ENCODE data around the gene WNT9A.

WNT9A gene

DNA sequence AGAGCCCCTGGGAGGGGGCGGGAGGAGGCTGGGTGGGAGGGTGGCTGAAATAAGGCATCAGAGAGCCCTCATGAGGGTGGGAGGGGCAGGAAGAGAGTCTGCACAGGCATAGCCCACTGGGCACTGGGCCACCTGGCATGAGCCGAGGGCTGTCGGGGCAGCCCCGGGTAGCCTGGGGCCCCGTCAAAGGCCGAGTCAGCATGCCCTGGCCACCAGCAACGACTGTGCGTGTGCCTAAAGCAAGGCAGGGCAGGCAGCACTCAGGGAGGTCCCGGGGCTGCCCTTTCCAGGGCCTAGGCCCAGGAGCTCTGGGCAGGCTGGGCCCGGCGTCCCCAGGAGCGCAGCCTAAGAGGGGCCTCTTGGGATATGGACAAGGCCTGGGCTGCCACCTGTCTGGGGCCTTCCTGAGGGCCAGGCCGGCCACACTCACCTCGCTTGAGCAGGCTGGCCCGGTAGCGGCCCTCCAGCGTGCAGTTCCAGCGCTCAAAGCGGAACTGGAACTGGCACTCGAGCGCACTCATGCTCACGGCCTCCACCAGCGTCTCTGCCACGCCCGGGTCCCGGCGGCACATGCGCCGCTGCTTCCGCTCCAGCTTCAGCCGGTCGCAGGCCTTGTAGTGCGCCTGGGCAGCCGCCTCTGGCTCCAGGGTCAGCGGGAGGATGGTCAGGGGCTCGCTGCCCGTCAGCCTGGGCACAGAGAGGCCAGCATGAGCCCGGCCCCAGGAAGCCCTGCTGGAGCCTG, 22.7 kb downstream of the WNT9A start:
- no peak for DNase-seq (ENCODE audit: low read depth, low spot score)

DNA sequence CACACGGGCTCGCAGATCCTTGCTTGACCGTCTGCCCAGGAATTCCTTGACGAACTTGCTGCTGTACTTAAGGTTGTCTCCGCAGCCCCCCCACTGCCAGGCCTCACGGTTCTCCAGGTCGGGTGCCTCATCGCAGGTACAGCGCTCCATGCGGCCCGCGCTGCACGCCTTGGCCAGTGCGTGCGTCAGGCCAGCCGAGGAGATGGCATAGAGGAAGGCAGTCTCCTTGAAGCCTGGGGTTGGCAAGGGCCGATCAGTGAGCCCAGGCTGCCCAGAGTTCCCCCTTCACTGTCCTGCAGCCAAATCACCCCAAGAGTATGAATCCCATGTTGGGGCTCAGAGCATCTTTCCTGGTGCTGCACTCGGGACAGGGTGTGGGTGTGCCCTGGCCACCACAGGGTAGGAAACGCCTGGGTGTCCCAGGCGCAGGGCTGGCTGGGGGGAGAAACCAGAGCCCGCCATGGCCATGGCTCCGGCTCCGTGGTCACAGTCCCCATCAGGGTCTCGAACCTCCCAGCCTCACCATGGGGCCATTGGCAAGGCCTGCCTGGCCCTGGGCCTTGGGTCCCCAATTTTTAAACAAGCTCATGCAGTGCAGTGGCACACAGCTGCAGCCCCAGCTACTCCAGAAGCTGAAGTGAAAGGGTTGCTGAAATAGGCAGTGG, 23.4 kb downstream of the WNT9A start:
- DNase-seq (ENCODE audit: low read depth, low spot score) = no peak

DNA sequence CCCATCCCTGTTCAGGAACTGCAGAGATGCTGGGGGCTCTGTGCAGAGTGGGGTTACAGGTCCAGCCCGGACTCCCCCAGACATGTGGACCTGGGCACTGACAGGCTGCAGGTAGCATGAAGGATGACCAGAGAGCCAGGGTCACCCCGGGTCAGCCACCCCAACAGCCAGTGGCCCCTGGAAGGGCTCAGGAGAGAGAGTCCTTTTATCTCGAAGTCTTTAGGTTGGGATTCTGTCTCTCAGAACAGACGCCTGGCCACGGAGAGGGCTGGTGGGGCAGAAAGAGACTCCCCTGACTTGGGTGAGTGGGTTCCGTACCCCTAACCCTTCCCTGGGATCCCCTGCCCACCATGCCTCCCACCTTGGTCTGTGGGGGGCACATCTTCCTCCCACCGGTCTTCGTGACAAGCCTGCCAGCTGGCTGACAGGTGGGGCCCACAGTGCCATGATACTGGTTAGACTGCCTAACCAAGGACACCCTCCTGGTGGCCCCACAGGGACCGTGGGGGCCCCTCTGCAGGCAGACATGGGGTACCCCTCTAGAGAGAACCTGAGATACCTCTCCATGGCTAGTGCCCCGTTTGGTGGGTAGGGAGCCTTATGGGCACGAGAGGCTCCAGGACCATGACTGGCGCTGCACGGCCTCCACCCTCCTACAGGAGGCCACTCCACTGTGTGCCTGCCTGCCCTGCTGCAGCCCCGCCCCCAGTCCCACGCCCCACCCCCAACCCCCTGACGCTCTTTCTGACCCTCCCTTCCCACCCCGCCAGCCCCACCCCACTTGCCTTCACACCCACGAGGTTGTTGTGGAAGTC, 24.2 kb downstream of the WNT9A start:
- no peak for DNase-seq (ENCODE audit: low read depth, low spot score)

DNA sequence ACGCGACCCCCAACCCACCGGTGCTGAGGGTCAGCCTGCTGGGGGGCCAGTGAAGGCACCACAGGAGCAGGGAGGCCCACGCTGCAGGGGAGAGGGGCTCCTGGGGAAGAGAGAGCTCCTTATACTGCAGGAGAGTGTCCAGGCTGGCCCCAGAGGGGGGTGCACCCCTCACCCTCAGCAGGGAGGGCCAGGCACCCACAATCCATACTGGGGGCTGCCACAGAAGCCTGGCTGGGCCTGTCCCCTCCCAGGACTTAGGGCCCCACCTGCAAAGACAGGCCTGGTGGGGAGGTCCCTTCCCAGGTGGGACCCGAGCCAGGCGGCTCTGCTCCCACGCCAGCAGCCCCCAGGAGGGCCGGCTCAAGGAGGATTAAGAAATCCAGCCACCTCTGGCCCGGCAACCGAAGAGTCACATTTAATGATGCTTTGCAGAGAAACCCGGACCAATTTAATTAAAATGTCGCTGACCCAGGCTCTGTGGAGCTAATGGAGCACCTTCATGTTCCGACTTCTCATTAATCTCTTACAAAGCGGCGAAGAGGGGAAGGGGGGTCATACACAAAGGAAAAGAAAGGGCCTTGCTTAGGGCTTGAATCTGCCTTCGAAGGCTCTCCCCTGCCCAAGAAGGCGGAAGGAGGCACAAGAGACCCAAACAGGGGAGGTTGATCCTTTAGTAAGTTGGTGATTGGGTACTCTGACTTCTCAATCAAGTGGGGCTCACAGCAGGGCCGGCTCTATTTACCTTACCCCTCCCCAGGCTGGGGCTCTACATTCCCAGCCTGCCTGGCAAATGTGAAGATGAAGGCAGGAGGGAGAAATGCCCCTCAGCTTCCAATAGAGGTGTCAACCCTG, 25.0 kb downstream of the WNT9A start:
- DNase-seq (ENCODE audit: low read depth, low spot score) = no peak

DNA sequence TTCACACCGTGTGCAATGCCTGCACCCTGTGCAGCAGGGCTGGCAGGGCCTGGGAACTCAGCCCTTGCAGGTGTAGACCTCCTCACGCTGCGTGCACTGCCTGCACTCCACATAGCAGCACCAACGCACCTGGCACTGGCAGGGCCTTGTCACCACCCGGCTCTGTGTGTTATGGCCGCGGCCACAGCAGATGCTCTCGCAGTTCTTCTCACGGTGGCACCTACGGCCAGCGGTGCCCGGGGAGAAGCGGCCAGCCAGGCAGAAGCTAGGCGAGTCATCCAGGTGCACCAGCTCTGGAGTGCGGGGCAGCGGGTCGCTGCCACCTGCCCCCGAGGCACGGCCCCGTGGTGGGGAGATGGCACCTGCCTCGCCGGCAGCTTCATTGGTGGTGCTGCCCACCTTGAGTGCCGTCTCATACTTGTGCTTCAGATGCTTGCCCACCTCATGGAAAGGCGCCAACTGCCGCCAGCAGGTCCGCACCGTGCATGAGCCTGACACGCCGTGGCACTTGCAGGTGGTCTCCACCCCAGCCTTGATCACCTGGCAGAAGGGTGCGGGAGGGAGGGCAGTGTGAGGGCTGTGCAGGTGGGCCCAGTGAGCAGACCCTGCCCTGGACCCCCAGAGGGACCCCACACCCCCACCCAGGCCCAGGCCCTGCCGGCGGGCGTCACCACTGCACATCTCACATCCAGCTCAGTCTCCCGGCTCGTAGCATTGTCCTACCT, 26.1 kb downstream of the WNT9A start:
- no peak for DNase-seq (ENCODE audit: low read depth, low spot score)

DNA sequence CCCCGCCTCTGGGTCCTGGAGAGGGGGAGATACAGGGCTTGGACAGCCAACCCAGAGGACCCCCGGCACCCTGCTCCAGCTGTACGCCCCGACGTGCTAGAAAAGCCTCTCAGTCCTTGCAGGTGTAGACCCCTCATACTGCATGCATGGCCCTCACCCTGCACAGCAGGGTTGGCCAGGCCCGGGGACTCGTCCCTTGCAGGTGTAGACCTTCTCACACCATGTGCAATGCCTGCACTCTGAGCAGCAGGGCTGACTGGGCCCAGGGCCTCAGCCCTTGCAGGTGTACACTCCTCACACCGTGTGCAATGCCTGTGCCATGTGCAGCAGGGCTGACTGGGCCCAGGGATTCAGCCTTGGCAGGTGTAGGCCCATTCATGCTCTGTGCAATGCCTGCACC, 26.8 kb downstream of the WNT9A start:
- DNase-seq (ENCODE audit: low read depth, low spot score) = no peak

DNA sequence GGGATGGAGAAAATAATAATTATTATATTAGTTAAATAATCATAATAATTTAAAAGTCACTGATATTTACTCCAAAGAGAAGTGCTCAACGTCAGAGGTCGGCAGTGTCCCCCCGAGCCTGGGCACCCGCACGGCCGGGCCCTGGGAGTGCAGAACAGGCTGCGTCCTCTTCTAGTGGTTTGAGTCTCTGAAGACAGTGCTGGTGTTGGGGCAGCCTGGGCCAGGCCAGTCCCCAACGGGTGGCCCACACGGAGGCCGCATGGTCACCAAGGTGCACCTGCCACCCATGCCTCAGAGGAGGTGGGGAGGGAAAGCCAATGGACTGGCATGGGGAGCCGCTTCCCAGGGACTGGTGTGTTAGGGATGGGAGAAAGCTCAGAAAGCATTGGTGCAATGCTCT, 27.3 kb downstream of the WNT9A start:
- DNase-seq (ENCODE audit: low read depth, low spot score) = no peak

DNA sequence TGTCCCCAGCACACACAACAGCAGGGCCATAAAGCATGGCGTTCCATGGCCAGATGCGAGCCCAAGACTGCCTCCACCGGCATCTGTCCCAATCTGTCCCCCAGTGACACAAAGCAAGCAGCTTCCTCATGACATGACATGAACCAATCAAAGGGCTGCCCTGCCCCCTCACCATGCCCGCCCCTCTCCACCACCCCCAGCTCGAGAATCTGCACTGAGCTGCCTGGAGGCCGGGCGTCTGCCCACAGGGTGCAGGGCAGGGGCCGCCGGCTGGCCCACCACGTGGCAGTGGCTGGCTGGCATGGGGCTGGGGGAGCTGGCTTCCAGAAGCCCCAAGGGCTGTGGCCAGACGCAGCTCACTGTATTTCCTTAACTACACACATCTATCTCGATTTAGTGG, 27.8 kb downstream of the WNT9A start:
- DNase-seq (ENCODE audit: low read depth, low spot score) = peak; percentile 70

DNA sequence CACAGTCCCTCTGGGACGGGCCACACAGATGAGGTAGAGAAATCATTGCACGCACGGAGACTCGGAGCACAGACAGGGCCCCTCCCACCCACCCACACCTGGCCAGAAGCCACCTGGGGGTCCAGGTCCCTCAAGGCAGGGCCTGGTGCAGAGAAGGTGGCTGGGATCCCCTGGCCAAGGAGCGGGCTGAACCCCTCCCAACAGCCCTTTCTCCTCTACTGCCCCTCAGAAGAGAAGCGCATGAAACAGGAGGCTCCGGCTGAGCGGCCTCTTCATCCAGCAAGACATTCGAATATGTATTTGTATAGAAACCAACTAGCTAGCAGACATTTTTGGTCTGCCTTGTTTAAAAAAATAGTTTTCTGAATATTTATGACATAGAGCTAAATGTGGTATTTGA, 29.0 kb downstream of the WNT9A start:
- DNase-seq (ENCODE audit: low read depth, low spot score) = no peak

DNA sequence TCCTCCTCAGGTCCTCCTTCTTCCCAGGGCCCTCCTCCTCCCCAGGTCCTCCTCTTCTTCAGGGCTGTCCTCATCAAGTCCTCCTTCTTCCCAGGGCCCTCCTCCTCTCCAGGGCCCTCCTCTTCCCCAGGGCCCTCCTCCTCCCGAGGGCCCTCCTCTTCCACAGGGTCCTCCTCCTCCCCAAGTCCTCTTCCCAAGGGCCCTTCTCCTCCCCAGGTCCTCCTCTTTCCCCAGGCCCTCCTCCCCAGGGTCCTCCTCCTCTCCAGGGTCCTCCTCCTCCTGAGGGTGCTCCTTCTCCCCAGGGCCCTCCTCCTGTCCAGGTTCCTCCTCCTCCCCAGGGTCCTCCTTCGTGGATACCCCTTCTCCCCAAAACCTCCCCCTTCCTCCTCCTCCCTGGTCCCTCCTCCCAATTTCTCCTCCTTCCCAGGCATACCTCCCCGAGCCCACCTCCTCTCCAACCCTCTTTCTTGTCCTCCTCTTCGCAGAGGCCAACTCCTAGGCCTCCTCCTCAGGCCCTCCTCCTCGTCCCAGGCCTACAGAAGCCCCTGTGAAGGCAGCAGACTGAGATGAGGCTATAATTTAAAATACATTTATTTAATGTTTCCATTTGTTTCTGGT, 29.5 kb downstream of the WNT9A start:
- DNase-seq (ENCODE audit: low read depth, low spot score) = no peak

DNA sequence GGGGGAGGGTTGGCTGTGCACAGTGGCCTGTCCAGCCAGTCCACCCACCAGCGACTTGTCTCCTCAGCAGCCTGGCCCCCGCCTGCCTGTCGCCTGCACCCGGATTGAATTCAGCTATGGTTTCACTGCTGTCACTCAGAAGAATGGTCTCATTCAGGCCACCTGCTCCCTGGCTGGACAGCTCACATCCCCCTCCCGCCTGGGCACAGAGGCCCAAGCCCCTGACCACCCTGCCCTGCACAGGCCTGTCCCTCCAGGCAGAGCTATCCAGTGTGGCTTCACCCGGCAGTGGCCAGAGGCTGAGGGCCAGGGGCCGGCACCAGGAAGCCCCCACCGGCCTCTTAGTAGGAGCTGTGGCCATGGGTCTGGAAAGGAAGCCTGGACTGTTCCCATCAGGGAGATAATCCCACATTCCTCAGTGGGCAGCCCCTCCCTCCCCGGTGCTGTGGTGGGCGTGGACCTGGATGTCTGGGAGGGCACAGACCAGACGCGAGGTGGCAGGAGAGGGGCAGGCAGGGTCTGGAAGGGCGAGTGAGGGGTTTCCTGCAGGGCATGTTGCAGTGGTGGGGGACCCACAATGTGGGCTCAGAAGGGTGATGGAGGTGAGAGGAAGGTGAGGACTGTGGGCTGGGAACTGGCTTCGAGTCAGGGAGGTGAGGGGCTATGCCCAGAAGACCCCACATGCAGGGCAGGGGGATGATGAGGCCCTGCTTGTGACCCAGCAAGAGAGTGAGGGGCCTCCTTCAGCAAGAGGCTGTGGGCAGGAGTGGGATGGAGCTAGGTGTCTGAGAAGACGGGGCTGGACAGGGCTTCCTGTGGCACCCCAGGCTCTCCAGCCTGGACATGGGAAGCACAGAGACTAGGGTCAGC, 30.4 kb downstream of the WNT9A start:
- DNase-seq (ENCODE audit: low read depth, low spot score) = peak; percentile 77

DNA sequence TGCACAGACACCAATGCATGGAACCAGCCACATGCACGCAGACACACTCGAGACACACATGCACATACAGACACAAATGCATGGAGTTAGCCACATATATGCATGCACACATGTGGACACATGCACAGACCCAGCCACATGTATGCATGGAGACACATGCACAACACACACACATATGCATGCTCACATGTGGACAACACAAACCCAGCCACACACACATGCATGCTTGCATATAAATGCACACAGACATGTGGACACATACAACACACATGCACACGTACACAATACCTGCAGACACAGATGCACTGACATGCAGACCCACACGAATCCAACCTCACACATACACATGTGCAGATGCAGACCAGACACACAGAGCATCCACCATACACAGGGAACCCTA, 31.1 kb downstream of the WNT9A start:
- no peak for DNase-seq (ENCODE audit: low read depth, low spot score)

DNA sequence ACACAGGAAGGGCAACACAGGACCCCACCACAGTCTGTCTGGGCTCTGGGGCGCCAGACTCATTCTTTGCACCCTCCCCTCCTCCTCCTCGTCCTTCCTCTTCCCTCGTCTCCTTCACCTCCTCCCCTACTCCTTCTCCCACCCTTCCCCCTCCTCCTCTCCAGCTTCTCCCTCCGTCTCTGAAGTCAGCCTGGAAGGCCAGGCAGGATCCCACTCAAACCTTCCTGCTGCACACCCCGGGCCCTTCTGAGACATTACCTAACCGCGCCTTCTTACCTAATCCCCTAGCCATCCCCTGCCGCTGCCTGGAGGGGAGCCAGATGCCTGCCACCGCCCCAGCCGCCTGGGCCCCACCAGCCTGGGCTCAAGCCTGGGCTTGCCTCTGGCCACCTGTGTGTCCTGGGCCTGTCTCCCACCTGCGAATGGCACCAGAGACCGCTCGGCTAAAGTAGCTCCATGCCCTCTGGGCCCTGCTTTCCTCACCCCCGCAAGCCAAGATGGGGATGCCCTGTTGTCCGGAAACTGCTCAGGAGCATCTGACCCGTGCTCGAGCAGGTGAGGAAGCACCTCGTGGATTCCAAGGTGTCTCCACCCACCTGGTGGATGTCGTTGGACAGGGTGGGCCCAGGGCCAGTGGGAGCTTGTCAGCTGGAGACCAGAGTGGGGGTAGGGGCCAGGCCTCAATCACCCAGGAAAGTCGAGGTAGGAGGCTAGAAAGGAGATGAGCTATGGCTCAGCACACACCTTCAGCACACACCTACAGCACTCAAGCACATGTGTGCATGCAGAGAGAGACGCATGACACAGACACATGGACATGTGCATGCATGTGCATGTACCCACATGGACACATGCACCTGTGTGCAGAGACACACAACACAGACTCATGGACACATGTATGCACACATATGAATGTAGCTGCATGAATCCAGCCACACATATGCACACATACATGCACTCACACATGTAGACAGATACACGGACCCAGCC, 31.9 kb downstream of the WNT9A start:
- DNase-seq (ENCODE audit: low read depth, low spot score) = peak; percentile 62

DNA sequence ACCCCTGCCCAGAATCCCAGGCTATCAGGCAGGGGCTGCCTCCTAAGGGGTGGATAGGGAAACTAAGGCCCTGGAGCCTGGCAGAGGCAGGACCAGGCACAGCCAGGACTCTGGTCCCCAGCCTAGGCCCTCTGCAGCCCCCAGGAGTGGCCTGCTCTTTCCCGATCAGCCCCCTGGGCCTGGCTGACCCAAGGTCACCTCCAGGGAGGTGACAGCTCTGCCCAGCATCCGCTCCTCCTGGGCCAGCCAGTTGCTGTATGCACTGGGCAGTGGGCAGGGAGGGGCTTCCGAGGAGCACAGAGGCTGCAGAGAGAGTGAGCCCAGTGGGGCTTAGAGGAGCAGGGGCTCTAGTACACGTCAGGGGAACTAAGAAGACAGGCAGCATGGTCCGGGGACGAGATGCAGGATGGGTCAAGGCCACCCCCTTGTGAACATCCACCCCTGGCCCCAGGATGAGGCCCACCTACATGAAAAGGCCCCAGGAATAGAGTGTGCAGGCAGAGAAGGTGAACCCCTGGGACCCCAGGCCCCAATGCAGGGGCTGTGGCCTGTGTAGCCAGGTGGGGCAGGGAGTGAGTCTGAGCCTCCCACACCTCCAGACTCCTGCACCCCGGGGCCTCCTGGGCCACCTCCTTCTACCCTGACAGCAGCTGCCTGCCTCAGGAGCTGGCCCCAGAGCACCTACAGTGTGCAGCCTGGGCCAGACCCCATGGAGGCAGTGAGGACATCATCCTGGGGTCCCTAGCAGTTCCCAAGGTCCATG, 32.8 kb downstream of the WNT9A start:
- DNase-seq (ENCODE audit: low read depth, low spot score) = no peak

DNA sequence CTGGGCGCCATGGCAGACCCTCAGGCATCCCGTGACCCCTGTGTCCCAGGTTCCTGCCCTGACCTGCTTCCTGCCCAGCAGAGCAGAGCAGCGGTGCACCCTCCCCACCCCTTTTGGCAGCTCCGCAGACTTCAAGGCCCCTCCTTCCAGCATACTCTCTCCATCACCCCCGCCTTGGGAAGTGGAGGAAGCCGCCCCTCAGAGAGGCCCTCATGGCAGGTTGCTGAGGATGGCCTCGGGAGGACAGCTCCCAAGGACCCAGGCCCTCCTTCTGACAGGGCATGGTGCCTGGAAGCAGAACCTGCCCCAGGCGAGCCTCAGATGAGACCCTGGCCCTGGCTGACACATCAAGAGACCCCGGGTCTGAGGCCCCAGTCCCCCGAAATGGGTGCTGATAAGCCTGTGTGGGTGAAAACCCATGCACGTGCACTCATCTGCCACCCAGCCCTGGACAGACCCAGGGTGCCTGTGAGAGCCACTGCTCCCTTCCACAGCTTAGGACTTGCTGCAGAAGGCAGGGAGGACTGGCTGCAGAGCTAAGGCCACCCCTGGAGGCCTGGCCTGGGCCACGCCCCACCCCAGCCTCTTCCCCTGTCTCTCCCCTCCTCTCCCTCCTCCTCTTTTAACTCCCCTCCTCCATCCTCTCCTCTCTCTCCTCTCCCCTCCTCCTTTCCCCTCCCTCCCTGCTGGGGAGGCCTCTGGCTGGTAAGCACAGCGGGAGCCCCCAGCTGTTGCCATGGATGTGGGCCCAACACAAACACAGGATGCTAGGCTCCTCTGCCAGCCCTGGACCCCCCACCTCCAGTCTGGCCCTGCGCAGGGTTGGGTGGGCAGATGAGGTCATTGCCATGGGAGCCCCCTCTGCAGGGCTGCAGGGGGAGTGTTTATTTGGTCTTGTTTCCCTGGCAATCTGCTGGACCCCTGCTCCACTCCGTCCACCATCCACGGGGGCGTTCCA, 33.7 kb downstream of the WNT9A start:
- no peak for DNase-seq (ENCODE audit: low read depth, low spot score)

DNA sequence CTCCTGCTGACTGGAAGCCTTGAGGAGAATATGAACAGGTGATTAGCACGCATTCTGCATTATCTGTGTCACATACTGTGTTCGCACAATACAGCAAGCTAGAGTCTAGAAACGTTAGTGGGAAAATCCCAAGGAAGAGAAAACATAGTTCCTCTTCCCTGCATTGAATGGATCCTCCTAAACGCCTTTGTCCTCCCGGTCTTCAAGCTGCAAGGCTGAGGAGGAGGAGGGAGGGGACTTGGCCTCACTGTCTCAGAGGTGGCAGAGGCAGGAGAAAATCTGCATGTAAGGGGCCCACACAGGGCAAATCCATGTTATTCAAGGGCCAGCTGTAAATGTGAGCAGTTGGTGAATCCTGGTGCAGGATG, 34.4 kb downstream of the WNT9A start:
- no peak for DNase-seq (ENCODE audit: low read depth, low spot score)

DNA sequence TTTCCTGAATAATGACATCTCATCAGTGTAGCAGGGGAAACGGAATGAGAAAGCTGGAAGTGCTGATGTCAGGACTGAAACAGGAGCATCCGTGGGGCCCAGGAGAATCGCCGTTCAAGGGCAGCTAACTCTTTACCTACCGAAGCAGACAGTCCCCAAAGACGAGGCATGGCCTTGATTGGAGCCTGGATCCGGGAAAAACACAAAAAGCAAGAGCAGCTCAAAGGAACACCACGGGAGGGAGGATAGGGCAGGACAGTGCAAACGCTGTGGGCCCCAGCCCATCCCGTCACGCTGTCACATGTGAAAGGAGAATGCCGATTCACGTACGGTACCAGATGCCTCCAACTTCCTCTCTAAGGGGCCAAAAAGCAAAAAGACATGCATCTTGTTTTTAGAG, 34.9 kb downstream of the WNT9A start:
- DNase-seq (ENCODE audit: low read depth, low spot score) = no peak
